Activated CD4-positive, alpha-beta T cell treated with anti-CD3 and anti-CD28 coated beads, Interleukin-2, amount 10 ng/mL, durations not matched to agents 7 days and 5 days (primary cell): ENCODE results near the gene PJVK. TPM values are rescaled to one million over a fixed set of nuclear protein-coding genes. Genes with fewer than 3 reads are reported as not detected.

Experiments
- CTCF ChIA-PET: fragments of 350-600 bp; sonication (Branson Sonifier 250); formaldehyde crosslinking; loops from one replicate; lab custom pipeline; 2021; ENCODE audit warnings: antibody characterized with exemption; lab: Charles Lee
- POLR2A ChIA-PET: fragments of 350-600 bp; sonication (Branson Sonifier 250); formaldehyde crosslinking; loops from one replicate; lab custom pipeline; 2021; ENCODE audit warnings: antibody characterized with exemption; lab: Charles Lee
- DNase-seq: peaks from one replicate; pipeline ENCODE4 v3.0.0-alpha.2; 2020
- H3K27ac Mint-ChIP-seq: one replicate; pipeline ENCODE4 v1.8.0; 2021; ENCODE audit warnings: mild to moderate bottlenecking, moderate library complexity, mixed read lengths
- H3K27me3 Mint-ChIP-seq: one replicate; pipeline ENCODE4 v1.8.0; 2021; ENCODE audit warnings: mixed read lengths
- H3K36me3 Mint-ChIP-seq: one replicate; pipeline ENCODE4 v1.8.0; 2021; ENCODE audit warnings: low read depth, mixed read lengths
- H3K4me1 Mint-ChIP-seq: one replicate; pipeline ENCODE4 v1.8.0; 2021; ENCODE audit warnings: mixed read lengths
- H3K4me3 Mint-ChIP-seq: one replicate; pipeline ENCODE4 v1.8.0; 2021; ENCODE audit warnings: mild to moderate bottlenecking, moderate library complexity, mixed read lengths
- H3K9me3 Mint-ChIP-seq: one replicate; pipeline ENCODE4 v1.8.0; 2021; ENCODE audit warnings: mixed read lengths
- total RNA-seq, 2 experiments: library from RNA; stranded (reverse); gene quantifications; one replicate each; pipeline ENCODE4 v1.2.3, GENCODE V29; 2021

PJVK gene
- total RNA-seq, 2 experiments from 2014 or later = 1.5 to 2.2 TPM

DNA sequence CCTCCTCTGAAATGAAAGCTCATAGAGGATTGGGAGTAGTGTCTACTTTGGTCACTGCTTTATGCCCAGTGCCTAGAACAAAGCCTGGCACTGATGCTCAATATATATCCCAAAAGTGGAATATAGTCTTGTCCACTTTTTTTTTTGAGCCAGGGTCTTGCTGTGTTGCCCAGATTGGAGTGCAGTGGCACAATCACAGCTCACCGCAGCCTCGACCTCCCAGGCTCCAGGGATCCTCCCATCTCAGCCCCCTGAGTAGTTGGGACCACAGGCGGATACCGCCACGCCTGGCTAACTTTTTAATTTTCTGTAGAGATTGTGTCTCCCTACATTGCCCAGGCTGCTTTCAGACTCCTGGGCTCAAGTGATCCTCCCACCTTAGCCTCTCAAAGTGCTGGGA, 23.4 kb downstream of the PJVK start:
- H3K27me3 Mint-ChIP-seq = no peaks in the 10 kb centered on the region
- CTCF ChIA-PET = interaction anchor here (0.7 kb wide), 1 partner anchor 89 kb away, joined by 3 read pairs; no protein-coding TSS in a partner anchor
- peaks cover 19% of the 10 kb centered on the region for H3K4me1 Mint-ChIP-seq
- DNase-seq = no peak
- H3K36me3 Mint-ChIP-seq = no peaks in the 10 kb centered on the region
- H3K4me3 Mint-ChIP-seq = no peak overlapping the region
- POLR2A ChIA-PET = no interaction called here
- no peaks in the 10 kb centered on the region for H3K9me3 Mint-ChIP-seq
- no peak overlapping the region for H3K27ac Mint-ChIP-seq

- no peak for DNase-seq
- ChIA-PET POLR2A (no interaction called here), CTCF (interaction anchor here (0.7 kb wide), 1 partner anchor 11 kb away, joined by 3 read pairs; no protein-coding TSS in a partner anchor)
- H3K36me3 Mint-ChIP-seq = peaks cover 2% of the 10 kb centered on the region
- H3K4me1 Mint-ChIP-seq = peaks cover 26% of the 10 kb centered on the region
- H3K9me3 Mint-ChIP-seq = no peaks in the 10 kb centered on the region
- no peak overlapping the region for H3K27ac Mint-ChIP-seq
- no peaks in the 10 kb centered on the region for H3K27me3 Mint-ChIP-seq
- no peak overlapping the region for H3K4me3 Mint-ChIP-seq
These were observed 25.3 kb downstream of the PJVK start for GRCh38 chr2:178476477-178476876.

DNA sequence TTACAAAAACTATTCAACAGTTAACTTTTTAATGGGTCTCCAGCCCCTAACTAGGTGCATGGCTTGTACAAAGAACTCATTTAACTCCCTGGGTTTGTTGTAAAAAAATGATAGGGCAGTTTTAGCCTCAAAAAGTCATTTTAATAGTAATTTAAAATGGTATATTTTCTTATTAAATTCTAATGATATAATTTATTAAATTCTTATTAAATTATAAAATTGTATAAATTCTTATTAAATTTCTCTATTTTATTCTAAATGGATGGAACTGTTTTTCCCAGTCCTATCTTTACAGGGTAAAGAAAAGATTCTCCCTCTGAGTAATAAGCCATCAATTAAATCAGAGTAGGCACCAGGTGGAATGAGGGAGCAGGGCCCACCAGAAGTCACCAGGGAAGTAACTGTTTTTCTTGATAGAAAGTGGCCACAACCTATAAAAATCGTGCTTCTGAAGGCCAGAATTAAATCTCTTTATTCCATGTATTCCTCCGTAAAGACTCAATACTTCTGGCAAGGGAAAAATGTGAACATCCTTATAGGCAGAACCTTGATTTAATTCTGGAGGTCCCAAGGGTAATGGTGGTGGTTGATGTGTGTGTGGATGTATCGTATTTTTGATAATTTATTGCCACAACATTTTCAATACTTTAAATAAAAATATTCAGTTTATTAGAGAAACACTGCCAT, 26.4 kb downstream of the PJVK start:
- H3K27ac Mint-ChIP-seq = peak overlapping the region; percentile 100
- ChIA-PET POLR2A (no interaction called here), CTCF (interaction anchor here (0.7 kb wide), 2 partner anchors 10 to 15 kb away, joined by 3 read pairs; no protein-coding TSS in a partner anchor)

GRCh38 chr2:178478130-178478438, 26.9 kb downstream of the PJVK start:
- Mint-ChIP-seq H3K27me3 (no peaks in the 10 kb centered on the region), H3K4me1 (peaks cover 41% of the 10 kb centered on the region), H3K9me3 (no peaks in the 10 kb centered on the region), H3K36me3 (peaks cover 7% of the 10 kb centered on the region), H3K4me3 (peak overlapping the region; percentile 97), H3K27ac (peak overlapping the region; percentile 100)
- POLR2A ChIA-PET = no interaction called here
- DNase-seq = no peak
- CTCF ChIA-PET = interaction anchor here (0.7 kb wide), 1 partner anchor 15 kb away, joined by 3 read pairs; no protein-coding TSS in a partner anchor

More for the DNA sequence above, 26.4 kb downstream of the PJVK start:
- DNase-seq = no peak
- Mint-ChIP-seq H3K4me1 (peaks cover 37% of the 10 kb centered on the region), H3K9me3 (no peaks in the 10 kb centered on the region), H3K36me3 (peaks cover 6% of the 10 kb centered on the region), H3K4me3 (peak overlapping the region; percentile 97), H3K27me3 (no peaks in the 10 kb centered on the region)

DNA sequence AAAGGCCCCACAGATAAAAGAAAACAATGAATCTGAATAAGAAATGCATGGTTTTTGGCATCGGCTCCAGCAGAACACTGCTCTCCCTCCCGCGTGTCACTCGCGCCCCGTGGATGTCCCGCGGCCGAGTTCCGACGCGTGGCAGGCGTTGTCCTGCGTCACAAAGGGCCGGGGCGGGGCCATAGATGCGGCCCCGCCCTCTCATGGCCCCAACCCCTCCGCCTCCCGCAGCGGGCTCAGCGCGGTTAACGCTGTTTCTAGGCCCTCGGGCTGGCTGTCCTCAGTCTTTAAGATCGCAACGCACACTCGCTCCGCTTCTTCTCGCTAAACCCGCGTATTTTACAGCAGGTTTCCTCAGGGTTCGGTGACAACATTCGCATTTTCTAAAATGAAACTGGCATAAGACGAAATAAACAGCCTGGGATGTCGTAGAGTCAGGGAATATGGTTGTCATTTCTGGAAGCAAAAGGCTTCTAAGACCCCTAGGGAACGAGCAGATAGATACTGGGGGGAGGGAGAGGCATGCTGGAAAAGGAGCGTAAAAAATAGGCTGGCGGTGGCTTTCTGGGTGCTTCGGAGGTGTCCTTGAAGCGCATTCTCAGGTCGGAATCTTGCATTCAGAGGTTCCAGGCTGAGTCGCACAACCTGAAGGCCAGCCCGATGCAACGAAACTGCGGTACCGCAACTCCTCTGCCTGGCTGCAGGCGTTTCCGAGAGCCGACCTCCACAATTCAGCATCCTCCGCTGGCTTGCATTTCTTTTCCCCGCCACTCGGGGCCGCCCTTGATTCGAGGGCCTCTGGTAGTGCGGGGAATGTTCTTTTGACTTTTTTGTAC, 27.5 kb downstream of the PJVK start, which contains the start of gene FKBP7:
TSS of gene FKBP7 (minus strand) at position 162 of the 836 bp plus-strand sequence. CDS start at position 61, 101 bp downstream.
- Mint-ChIP-seq H3K4me3 (peak within 1 kb of the TSS; percentile 97), H3K27ac (peak within 1 kb of the TSS; percentile 100), H3K4me1 (peaks cover 41% of the 10 kb centered on the region), H3K27me3 (no peaks in the 10 kb centered on the region), H3K36me3 (peaks cover 7% of the 10 kb centered on the region), H3K9me3 (no peaks in the 10 kb centered on the region)
- POLR2A ChIA-PET = no interaction called here
- CTCF ChIA-PET = interaction anchor here (0.7 to 1.6 kb wide), 2 partner anchors 16 to 64 kb away, joined by 3 to 7 read pairs; no protein-coding TSS in a partner anchor
- DNase-seq = peak; percentile 86

DNA sequence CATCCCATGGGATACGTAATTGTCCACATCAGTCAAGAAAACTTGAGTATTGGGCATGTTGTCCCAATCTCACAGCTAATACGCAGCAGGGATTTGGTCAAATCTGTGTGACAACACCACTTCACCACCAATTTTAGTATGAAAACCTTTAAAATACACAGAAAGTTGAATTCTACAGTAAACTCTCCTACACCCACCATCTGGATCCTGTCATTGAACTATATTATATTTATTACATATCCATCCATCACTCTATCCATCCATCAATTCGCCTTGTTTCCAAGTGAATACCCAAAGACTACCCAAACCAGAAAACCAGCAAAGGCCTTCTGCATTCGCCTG, 28.1 kb downstream of the PJVK start:
- Mint-ChIP-seq H3K27me3 (no peaks in the 10 kb centered on the region), H3K27ac (peak overlapping the region; percentile 100), H3K4me1 (peaks cover 41% of the 10 kb centered on the region), H3K4me3 (peak overlapping the region; percentile 97), H3K9me3 (no peaks in the 10 kb centered on the region), H3K36me3 (peaks cover 7% of the 10 kb centered on the region)
- CTCF ChIA-PET = interaction anchor here (1.3 to 1.6 kb wide), 3 partner anchors 10 to 65 kb away, joined by 3 to 7 read pairs (median 6); no protein-coding TSS in a partner anchor
- no peak for DNase-seq
- POLR2A ChIA-PET = no interaction called here

DNA sequence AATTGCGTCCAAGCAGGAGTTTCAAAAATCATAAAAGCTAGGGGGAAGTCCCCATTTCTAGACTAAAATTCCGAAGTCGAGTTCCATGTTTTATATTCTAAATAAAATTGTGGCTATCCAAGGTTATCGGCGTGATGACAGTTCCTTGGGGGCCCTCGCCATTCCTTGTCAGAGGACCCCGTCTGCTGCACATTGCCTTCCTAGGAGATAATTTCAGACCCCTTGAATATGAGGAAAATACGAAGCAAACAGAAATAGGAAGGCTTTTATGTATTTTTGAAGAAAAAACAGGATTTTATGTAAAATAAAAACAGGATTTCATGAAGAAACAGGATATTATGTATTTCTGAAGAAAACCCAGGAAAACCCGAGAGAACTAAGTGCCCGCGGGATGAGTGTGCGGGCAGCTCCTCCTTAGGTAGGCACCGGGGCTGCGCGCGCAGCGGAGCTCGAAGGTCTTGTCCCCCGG, 28.6 kb downstream of the PJVK start:
- H3K4me1 Mint-ChIP-seq = peaks cover 43% of the 10 kb centered on the region
- ChIA-PET CTCF (interaction anchor here (1.1 to 3.5 kb wide), 5 partner anchors 10 to 65 kb away, joined by 3 to 14 read pairs (median 6); no protein-coding TSS in a partner anchor), POLR2A (no interaction called here)
- H3K27me3 Mint-ChIP-seq = no peaks in the 10 kb centered on the region
- H3K9me3 Mint-ChIP-seq = no peaks in the 10 kb centered on the region
- H3K36me3 Mint-ChIP-seq = peaks cover 9% of the 10 kb centered on the region
- H3K27ac Mint-ChIP-seq = peak overlapping the region; percentile 100
- DNase-seq = no peak
- peak overlapping the region; percentile 97 for H3K4me3 Mint-ChIP-seq

- peak within 1 kb of the TSS; percentile 100 for H3K27ac Mint-ChIP-seq
- POLR2A ChIA-PET = no interaction called here
- peaks cover 43% of the 10 kb centered on the region for H3K4me1 Mint-ChIP-seq
- CTCF ChIA-PET = interaction anchor here (1.1 to 3.5 kb wide), 5 partner anchors 9 to 66 kb away, joined by 3 to 14 read pairs (median 6); no protein-coding TSS in a partner anchor
- peak within 1 kb of the TSS; percentile 97 for H3K4me3 Mint-ChIP-seq
- H3K27me3 Mint-ChIP-seq = no peaks in the 10 kb centered on the region
- no peaks in the 10 kb centered on the region for H3K9me3 Mint-ChIP-seq
- peak; percentile 78 for DNase-seq
- peaks cover 11% of the 10 kb centered on the region for H3K36me3 Mint-ChIP-seq
These were observed 29.3 kb downstream of the PJVK start, which contains the start of gene PLEKHA3 for GRCh38 chr2:178480227-178481181. Gene PLEKHA3, plus strand, starts transcription at chr2:178480457. Its CDS starts 413 bp downstream, at chr2:178480870.

GRCh38 chr2:178482437-178482836, 31.3 kb downstream of the PJVK start:
- CTCF ChIA-PET = interaction anchor here (0.8 to 3.5 kb wide), 9 partner anchors 8 to 68 kb away, joined by 3 to 17 read pairs (median 4); no protein-coding TSS in a partner anchor
- DNase-seq = no peak
- Mint-ChIP-seq H3K4me1 (peaks cover 40% of the 10 kb centered on the region), H3K27ac (no peak overlapping the region), H3K36me3 (peaks cover 26% of the 10 kb centered on the region), H3K27me3 (no peaks in the 10 kb centered on the region), H3K4me3 (peak overlapping the region; percentile 97), H3K9me3 (no peaks in the 10 kb centered on the region)
- POLR2A ChIA-PET = no interaction called here

GRCh38 chr2:178484245-178485041, 33.3 kb downstream of the PJVK start:
- H3K36me3 Mint-ChIP-seq = peaks cover 40% of the 10 kb centered on the region
- H3K4me1 Mint-ChIP-seq = peaks cover 33% of the 10 kb centered on the region
- no peaks in the 10 kb centered on the region for H3K27me3 Mint-ChIP-seq
- ChIA-PET CTCF (interaction anchor here (0.6 kb wide), 1 partner anchor 38 kb away, joined by 3 read pairs; no protein-coding TSS in a partner anchor), POLR2A (no interaction called here)
- H3K27ac Mint-ChIP-seq = no peak overlapping the region
- no peak overlapping the region for H3K4me3 Mint-ChIP-seq
- DNase-seq = no peak
- H3K9me3 Mint-ChIP-seq = no peaks in the 10 kb centered on the region

DNA sequence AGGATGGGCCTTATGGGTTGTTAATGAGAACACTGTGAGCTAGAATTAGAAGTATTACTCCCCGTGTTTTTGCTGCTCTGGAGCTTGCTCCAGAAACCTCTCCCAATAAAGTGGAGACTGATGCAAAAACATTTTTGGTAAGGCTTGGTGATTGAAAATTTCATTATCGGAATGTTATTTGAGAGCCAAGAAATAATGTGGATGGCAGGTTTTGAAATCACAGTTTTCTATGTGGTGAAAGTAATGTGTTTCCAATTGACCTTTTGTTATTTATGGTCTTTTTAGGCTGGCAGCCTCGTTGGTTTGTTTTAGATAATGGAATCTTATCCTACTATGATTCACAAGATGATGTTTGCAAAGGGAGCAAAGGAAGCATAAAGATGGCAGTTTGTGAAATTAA, 34.2 kb downstream of the PJVK start:
- peaks cover 28% of the 10 kb centered on the region for H3K4me1 Mint-ChIP-seq

More for the DNA sequence above, 34.2 kb downstream of the PJVK start:
- POLR2A ChIA-PET = no interaction called here
- H3K4me3 Mint-ChIP-seq = no peak overlapping the region
- DNase-seq = no peak
- no peaks in the 10 kb centered on the region for H3K27me3 Mint-ChIP-seq
- peaks cover 49% of the 10 kb centered on the region for H3K36me3 Mint-ChIP-seq
- CTCF ChIA-PET = no interaction called here
- H3K27ac Mint-ChIP-seq = no peak overlapping the region
- H3K9me3 Mint-ChIP-seq = no peaks in the 10 kb centered on the region
